ENCODE results near the gene MUTYH.
"Not testable (repeated sequence)": the region's sequence is repeated elsewhere in the genome, so short reads cannot be mapped to it uniquely, and the experiment has no call there.

Gene MUTYH

DNA sequence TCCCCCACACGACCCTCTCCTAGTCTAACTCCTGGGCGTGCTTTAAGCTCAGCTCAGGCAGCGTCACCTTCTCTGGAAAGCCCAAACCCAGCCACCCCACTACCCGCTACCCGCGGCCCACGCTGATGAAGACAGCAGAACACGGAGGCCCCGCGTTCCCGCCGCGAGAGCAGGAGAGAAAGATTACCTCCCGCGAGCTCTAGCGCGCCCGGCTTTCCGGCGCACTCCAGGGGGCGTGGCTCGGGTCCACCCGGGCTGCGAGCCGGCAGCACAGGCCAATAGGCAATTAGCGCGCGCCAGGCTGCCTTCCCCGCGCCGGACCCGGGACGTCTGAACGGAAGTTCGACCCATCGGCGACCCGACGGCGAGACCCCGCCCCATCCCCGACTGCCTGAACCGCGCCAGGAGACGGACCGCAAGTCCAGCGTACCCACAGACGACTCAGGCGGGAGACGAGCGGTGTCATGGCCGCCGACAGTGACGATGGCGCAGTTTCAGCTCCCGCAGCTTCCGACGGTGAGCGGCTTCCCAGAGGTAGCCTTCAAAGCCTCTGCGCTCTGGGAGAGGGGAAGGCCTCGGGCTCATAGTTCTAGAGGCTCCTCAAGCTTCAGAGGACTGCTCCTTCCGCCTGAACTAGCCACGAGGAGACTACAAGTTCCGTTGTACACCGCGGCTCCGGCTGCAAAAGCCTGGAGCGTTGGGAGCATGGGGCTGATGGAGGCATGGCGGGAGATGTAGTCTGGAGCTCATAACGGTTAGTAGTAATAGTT lies at the start of gene MUTYH, which contains the start of gene TOE1:
Gene MUTYH, minus strand, starts transcription at position 652 of the 770 bp plus-strand sequence. CDS start 5,935 bp downstream, outside the sequence.
Gene TOE1, plus strand, starts transcription at position 382 of the 770 bp plus-strand sequence. Its CDS starts 83 bp downstream, at position 465.
- Mint-ChIP-seq H3K4me1 (peaks cover 54% of the 10 kb centered on the region), H3K4me3 (peak within 1 kb of the TSS; percentile 98), H3K27me3 (no peaks in the 10 kb centered on the region), H3K36me3 (peaks cover 36% of the 10 kb centered on the region), H3K9me3 (no peaks in the 10 kb centered on the region), H3K27ac (peak within 1 kb of the TSS; percentile 99)
- CTCF ChIA-PET = interaction anchor here (0.8 to 3.0 kb wide), 10 partner anchors 11 to 328 kb away, joined by 3 to 28 read pairs (median 6); partner anchors contain the start of gene TESK2
- peak; percentile 97 for DNase-seq

DNA sequence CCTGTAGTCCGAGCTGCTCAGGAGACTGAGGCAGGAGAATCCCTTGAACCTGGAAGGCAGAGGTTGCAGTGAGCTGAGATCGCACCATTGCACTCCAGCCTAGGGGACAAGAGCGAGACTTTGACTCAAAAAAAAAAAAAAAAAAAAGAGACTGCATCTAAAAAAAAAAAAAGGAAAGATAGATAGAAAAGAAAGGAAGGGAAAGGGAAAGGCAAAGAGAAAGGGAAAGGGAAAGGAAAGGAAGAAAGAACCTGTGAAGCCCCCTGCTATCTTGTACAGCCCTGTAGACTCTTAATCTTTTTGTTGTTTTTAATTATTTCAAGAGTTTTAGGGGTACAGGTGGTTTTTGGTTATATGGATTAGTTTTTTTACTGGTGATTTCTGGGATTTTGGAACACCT lies 46.0 kb upstream of the MUTYH start:
- no peaks in the 10 kb centered on the region for H3K36me3 Mint-ChIP-seq
- CTCF ChIA-PET = no interaction called here
- no peak overlapping the region for H3K27ac Mint-ChIP-seq
- H3K4me1 Mint-ChIP-seq = no peaks in the 10 kb centered on the region
- H3K27me3 Mint-ChIP-seq = no peaks in the 10 kb centered on the region
- H3K4me3 Mint-ChIP-seq = no peak overlapping the region
- H3K9me3 Mint-ChIP-seq = no peaks in the 10 kb centered on the region
- DNase-seq = no peak

DNA sequence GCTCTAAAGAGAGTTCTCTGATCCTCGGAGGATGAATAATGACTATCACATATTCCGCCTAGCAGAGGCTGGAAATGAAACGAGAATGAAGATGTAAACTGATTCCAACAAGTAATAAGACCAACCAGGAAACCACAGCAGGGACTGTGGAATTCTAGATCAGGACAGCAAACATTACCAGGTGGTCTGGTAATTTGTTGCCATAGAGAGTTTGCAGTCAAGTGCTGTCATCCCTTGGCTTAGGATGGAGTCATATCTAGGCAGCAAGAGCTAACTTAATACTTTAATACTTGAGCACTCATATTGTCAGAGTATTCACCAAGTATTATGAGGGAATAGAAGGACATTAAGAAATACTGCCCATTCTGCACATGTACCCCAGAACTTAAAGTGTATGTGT lies 45.1 kb upstream of the MUTYH start:
- CTCF ChIA-PET = no interaction called here
- Mint-ChIP-seq H3K9me3 (no peaks in the 10 kb centered on the region), H3K4me1 (no peaks in the 10 kb centered on the region), H3K36me3 (no peaks in the 10 kb centered on the region), H3K4me3 (no peak overlapping the region), H3K27me3 (no peaks in the 10 kb centered on the region), H3K27ac (no peak overlapping the region)
- no peak for DNase-seq

DNA sequence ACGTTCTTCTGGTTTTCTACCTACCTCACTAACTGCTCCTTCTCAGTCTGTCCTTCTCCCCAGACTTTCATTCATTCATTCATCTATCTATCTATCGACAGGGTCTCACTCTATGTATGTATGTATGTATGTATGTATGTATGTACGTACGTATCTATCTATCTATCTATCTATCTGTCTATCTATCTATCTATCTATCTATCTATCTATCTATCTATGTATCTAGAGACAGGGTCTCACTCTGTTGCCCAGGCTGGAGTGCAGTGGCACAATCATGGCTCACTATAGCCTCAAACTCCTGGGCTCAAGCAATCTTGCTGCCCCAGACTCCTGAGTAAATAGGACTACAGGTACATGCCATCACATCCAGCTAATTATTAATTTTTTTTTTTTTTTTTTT lies 44.0 kb upstream of the MUTYH start:
- H3K4me1 Mint-ChIP-seq, DNase-seq, CTCF ChIA-PET, H3K27ac Mint-ChIP-seq, H3K4me3 Mint-ChIP-seq, H3K36me3 Mint-ChIP-seq, H3K27me3 Mint-ChIP-seq, H3K9me3 Mint-ChIP-seq: not testable (repeated sequence)

DNA sequence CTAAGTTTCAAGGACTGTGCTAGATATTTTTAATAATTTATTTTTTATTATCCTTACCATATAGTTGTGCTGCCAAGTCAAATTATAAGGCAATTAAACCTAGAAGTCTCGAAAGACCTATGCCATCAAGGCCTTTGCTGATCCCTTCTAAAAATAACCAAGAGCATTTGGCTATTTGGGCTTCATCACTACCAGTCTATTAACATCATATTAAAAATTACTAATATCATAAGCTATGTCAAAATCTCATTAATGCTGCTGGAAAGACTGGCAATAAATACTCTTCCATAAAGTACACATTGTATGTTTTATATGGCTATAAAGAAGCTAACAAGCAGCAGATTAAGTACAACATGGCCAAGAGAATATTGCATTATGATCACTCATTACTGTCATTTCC lies 43.0 kb upstream of the MUTYH start:
- CTCF ChIA-PET = no interaction called here
- no peak overlapping the region for H3K27ac Mint-ChIP-seq

DNA sequence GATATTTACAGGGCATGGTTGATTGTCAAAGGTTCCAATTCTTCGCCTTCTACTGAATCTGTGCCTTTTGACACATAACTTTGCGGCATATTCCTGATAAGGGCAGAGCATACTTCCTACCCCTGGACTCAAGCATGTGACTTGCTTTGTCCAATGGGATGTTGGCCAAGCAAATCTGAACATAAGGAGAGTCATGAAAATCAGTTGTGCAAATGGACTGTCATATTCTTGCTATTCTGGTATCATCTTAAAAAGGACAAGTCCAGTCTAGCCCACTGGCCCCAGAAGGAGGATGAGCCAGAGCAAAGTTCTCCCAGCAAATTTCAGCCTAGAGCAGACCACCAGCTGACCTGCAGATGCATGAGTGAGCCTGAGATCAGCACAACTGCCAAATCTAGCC lies 41.0 kb upstream of the MUTYH start:
- no peaks in the 10 kb centered on the region for H3K4me1 Mint-ChIP-seq
- CTCF ChIA-PET = no interaction called here
- H3K27ac Mint-ChIP-seq = no peak overlapping the region

More for the DNA sequence above, 43.0 kb upstream of the MUTYH start:
- H3K4me1 Mint-ChIP-seq = no peaks in the 10 kb centered on the region
- no peaks in the 10 kb centered on the region for H3K36me3 Mint-ChIP-seq
- no peaks in the 10 kb centered on the region for H3K27me3 Mint-ChIP-seq
- H3K9me3 Mint-ChIP-seq = no peaks in the 10 kb centered on the region
- no peak overlapping the region for H3K4me3 Mint-ChIP-seq
- DNase-seq = no peak

DNA sequence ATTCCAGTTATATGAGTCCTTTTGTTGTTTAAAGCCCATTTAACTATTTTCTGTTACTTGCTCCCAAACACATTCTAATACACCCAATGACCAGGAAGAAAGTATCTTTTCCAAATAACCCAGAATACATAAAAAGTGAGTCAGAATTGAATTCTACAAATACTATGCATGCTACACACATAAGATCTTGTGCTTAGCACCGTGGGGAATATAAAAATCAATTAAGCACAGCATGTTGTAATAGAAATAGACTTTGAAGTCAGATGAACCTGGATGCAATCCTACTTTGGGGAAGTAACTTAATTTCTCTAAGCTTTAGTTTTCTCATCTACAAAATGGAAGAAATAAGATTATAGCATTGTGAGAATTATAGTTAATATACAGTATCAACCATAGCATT lies 40.5 kb upstream of the MUTYH start:
- CTCF ChIA-PET = no interaction called here
- Mint-ChIP-seq H3K36me3 (no peaks in the 10 kb centered on the region), H3K27ac (no peak overlapping the region), H3K4me1 (no peaks in the 10 kb centered on the region), H3K27me3 (no peaks in the 10 kb centered on the region), H3K4me3 (no peak overlapping the region), H3K9me3 (no peaks in the 10 kb centered on the region)
- DNase-seq = no peak

More for the DNA sequence above, 41.0 kb upstream of the MUTYH start:
- Mint-ChIP-seq H3K27me3 (no peaks in the 10 kb centered on the region), H3K4me3 (no peak overlapping the region), H3K36me3 (no peaks in the 10 kb centered on the region), H3K9me3 (no peaks in the 10 kb centered on the region)
- no peak for DNase-seq

DNA sequence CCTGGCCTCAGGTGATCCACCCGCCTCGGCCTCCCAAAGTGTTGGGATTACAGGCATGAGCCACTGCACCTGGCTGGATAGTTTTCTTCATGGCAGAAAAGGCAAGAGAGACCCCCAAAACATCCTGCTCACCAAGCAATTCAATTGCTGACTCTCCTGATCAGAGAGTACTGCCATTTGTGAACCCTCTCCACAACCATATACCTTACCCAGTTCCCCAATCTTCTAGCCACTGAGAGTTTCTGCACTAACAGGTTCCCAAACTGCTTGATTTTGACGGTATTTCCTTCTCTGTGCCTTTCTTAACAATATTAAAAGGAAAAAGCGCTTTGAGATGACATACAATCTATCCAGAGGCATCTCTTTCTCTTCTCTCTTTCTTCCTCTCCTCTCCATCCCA lies 39.9 kb upstream of the MUTYH start:
- Mint-ChIP-seq H3K36me3 (no peaks in the 10 kb centered on the region), H3K4me1 (no peaks in the 10 kb centered on the region), H3K27me3 (no peaks in the 10 kb centered on the region), H3K4me3 (no peak overlapping the region), H3K27ac (no peak overlapping the region), H3K9me3 (no peaks in the 10 kb centered on the region)
- CTCF ChIA-PET = no interaction called here
- DNase-seq = no peak

DNA sequence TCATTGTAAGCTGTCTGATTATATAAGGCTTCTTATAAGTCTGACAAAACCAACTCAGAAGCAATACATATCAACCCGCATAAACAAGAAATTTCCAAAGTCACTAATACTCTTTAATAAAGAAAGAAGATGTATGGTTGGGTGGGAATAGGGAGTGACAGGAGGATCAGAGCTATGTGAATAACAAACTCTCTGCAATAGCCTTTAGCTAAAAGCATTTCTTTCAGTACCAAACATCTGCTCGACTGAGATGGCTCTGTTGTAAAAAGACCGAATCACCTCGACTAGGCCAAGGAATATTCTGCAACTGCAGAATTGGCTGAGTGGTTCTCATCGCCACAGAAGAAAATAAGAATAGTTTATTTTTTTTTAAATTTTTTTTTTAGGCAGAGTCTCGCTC lies 39.3 kb upstream of the MUTYH start:
- no peaks in the 10 kb centered on the region for H3K36me3 Mint-ChIP-seq
- no peaks in the 10 kb centered on the region for H3K9me3 Mint-ChIP-seq
- DNase-seq = no peak
- no peak overlapping the region for H3K4me3 Mint-ChIP-seq
- CTCF ChIA-PET = interaction anchor here (1.7 kb wide), 1 partner anchor 20 kb away, joined by 4 read pairs; no protein-coding TSS in a partner anchor
- H3K4me1 Mint-ChIP-seq = no peaks in the 10 kb centered on the region
- H3K27ac Mint-ChIP-seq = no peak overlapping the region
- no peaks in the 10 kb centered on the region for H3K27me3 Mint-ChIP-seq

DNA sequence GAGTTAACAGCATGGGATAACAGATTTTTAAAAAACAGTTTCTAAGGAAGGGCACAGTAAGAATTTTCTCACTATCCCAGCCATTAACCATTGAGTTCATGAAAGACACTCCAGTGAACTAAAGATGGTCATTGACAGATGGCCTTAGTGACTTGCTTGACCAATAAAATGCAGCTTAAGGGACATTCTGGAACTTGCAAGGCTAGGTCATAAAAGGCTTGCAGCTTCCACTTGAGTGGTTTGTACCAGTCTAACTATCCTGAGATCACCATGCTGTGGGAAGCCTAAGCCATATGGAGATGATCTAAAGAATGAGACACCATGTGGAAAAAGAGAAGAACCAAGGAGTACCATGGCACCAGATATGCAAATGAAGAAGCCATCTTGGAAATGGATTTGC lies 37.9 kb upstream of the MUTYH start:
- peaks cover 5% of the 10 kb centered on the region for H3K4me1 Mint-ChIP-seq
- H3K36me3 Mint-ChIP-seq = no peaks in the 10 kb centered on the region
- no peaks in the 10 kb centered on the region for H3K27me3 Mint-ChIP-seq
- DNase-seq = no peak
- no peak overlapping the region for H3K27ac Mint-ChIP-seq
- H3K9me3 Mint-ChIP-seq = no peaks in the 10 kb centered on the region
- CTCF ChIA-PET = interaction anchor here (1.7 kb wide), 1 partner anchor 18 kb away, joined by 4 read pairs; no protein-coding TSS in a partner anchor
- H3K4me3 Mint-ChIP-seq = no peak overlapping the region

DNA sequence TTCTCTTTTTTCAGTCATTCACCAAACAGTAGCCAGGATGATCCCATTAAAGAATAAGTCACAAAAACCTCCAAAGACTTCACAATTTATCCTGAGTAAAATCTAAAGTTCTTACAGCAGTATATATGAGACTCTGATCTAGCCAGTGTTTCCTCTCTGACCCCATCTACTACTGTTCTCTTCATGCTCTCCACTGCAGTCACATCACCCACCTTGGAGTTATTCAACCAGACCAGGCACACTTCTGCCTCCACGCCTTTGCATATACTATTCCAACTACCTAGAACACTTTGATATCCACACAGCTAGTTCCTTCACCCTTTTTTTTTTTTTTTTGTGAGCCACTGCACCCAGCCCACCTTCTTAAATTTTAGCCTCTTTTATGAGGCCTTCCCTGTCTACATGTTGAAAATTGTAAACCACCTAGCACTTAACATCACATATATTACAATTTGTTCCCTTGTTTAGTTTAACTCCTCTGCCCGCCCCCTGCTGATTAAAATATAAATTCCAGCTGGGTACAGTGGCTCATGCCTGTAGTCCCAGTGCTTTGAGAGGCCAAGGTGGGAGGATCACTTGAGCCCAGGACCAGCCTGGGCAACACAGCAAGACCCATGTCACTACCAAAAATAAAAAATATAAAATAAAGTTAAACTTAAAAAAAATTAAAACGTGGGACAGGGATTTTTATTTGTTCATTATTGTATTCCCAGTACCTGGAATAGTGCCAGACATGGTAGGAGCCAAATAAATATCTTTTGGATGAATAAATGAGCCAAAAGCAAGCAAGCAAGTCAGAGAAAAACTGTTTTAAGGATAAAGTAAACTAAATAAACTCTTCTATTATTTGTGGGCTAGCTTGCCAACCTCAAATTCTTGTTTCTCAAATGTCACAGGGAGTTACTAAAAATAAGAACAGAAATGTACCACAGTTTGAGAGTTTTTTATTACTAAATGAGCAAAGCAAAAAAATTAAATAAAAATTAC lies 35.2 kb upstream of the MUTYH start:
- H3K27ac Mint-ChIP-seq = no peak overlapping the region

DNA sequence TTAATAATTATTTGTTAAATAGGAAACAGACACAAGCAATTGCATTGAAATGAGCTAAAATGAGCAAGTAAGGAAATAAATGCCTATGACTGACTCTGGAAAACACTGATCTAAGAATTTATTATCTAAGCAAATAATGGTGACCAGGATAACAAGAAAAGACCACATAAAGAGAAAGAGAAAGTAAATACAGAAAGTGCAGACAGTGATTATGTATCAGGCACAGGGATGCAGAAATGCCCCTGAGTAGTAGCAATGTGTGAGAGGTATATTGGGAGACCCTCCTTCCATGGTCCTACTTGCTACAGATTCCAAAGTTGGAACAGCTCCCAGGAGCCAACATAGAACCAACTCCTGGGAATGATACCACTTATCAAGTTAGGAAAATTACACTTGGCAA lies 33.3 kb upstream of the MUTYH start:
- Mint-ChIP-seq H3K9me3 (no peaks in the 10 kb centered on the region), H3K36me3 (no peaks in the 10 kb centered on the region), H3K4me1 (peaks cover 10% of the 10 kb centered on the region), H3K27me3 (no peaks in the 10 kb centered on the region), H3K27ac (no peak overlapping the region), H3K4me3 (no peak overlapping the region)
- DNase-seq = no peak
- CTCF ChIA-PET = interaction anchor here (0.7 to 1.1 kb wide), 2 partner anchors 74 to 119 kb away, joined by 3 to 4 read pairs; no protein-coding TSS in a partner anchor

More for the DNA sequence above, 35.2 kb upstream of the MUTYH start:
- Mint-ChIP-seq H3K4me1 (peaks cover 10% of the 10 kb centered on the region), H3K9me3 (no peaks in the 10 kb centered on the region), H3K4me3 (no peak overlapping the region), H3K27me3 (no peaks in the 10 kb centered on the region), H3K36me3 (no peaks in the 10 kb centered on the region)
- no peak for DNase-seq
- CTCF ChIA-PET = no interaction called here

DNA sequence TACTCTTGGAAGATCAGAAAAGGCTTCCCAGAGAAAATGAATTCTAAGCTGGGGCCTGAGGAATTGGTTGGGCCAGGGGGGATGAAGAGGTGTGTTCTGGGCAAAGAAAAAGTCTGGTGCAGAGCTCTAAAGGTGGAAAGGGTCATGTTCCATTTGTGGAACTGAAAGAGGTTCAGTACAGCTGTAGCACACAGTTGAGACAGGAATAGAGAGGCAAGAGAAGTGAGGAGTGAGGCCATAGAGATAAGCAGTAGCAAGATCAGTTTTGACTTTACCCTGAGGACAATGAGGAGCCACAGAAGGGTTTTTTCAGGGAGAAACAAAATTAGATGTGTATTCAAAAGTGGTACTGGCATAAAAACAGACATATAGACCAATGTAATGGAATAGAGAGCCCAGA lies 30.3 kb upstream of the MUTYH start:
- Mint-ChIP-seq H3K27ac (no peak overlapping the region), H3K4me3 (no peak overlapping the region), H3K36me3 (no peaks in the 10 kb centered on the region), H3K27me3 (no peaks in the 10 kb centered on the region), H3K4me1 (peaks cover 10% of the 10 kb centered on the region), H3K9me3 (no peaks in the 10 kb centered on the region)
- CTCF ChIA-PET = no interaction called here
- no peak for DNase-seq

DNA sequence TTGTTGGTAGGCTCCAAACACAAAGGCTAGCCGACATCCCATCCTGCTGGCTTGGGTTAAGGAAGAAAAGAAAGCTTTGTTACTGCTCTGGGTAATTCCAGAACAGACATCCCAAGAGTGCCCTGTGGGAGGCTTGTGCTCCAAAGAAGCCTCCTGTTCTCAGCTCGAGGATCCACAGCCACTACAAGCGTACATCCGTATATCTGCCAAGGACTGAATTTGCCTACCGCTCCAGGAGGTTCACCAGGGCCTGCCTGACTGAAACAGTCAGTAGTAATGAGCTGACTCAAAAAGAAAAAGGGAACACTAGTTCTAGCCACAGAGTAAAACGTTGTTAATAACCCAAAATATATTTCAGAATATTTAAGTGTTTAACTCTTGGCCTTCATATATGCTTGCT lies 24.8 kb upstream of the MUTYH start:
- CTCF ChIA-PET = interaction anchor here (1.9 kb wide), 1 partner anchor 128 kb away, joined by 9 read pairs; no protein-coding TSS in a partner anchor
- H3K27ac Mint-ChIP-seq = no peak overlapping the region
- H3K27me3 Mint-ChIP-seq = no peaks in the 10 kb centered on the region
- no peaks in the 10 kb centered on the region for H3K9me3 Mint-ChIP-seq
- no peak overlapping the region for H3K4me3 Mint-ChIP-seq
- H3K36me3 Mint-ChIP-seq = no peaks in the 10 kb centered on the region
- no peak for DNase-seq
- peaks cover 2% of the 10 kb centered on the region for H3K4me1 Mint-ChIP-seq
